ENCODE data around the gene HPN. TPM values are rescaled to one million over a fixed set of nuclear protein-coding genes. Genes with fewer than 3 reads are reported as not detected.

HPN gene
- total and polyA plus RNA-seq, 2 experiments from 2014 or later: 14.0 to 17.4 TPM

DNA sequence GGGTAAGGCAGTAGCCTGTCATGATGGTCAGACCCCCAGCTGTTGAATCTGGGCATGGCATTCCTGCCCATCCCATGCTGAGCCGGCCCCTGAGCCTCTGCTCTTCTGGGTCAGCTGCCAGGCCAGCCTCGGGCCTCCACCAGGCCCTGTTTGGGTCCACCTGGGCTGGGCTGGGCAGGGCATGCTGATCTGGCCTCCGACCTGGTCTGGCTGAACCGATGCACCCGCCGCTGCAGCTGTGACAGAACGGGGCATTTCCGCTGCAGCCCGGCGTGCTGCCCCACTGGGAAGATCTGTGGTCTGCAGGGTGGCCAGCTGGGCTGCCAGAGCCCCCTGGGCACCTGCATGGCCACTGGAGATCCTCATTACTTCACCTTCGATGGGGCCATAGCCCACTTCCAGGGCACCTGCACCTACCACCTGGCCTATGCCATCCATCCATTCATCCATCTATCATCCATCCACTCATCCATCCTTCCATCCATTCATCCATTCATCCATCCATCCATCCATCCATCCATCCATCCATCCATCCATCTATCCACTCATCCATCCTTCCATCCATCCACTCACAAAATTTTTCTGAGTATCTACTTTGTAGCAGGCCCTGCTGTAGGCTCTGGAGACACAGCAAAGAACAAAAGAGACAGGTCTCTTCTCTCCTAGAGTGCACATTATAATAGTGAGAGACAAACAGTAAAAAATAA, 52.6 kb downstream of the HPN start:
- Mint-ChIP-seq H3K4me3 (no peak overlapping the region; the same call in 2 of the 3 replicates), H3K36me3 (ENCODE audit: low read depth) (no peaks in the 10 kb centered on the region), H3K4me1 (peaks cover 14% of the 10 kb centered on the region), H3K27ac (no peak overlapping the region), H3K27me3 (ENCODE audit: insufficient read depth, low read depth, poor library complexity) (peaks cover 2% of the 10 kb centered on the region), H3K9me3 (no peaks in the 10 kb centered on the region)
- TF ChIP-seq, protein P1, sequence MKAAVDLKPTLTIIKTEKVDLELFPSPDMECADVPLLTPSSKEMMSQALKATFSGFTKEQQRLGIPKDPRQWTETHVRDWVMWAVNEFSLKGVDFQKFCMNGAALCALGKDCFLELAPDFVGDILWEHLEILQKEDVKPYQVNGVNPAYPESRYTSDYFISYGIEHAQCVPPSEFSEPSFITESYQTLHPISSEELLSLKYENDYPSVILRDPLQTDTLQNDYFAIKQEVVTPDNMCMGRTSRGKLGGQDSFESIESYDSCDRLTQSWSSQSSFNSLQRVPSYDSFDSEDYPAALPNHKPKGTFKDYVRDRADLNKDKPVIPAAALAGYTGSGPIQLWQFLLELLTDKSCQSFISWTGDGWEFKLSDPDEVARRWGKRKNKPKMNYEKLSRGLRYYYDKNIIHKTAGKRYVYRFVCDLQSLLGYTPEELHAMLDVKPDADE (IDR thresholded peaks at IDR 0.05): no peak
- TF ChIP-seq, protein P2, sequence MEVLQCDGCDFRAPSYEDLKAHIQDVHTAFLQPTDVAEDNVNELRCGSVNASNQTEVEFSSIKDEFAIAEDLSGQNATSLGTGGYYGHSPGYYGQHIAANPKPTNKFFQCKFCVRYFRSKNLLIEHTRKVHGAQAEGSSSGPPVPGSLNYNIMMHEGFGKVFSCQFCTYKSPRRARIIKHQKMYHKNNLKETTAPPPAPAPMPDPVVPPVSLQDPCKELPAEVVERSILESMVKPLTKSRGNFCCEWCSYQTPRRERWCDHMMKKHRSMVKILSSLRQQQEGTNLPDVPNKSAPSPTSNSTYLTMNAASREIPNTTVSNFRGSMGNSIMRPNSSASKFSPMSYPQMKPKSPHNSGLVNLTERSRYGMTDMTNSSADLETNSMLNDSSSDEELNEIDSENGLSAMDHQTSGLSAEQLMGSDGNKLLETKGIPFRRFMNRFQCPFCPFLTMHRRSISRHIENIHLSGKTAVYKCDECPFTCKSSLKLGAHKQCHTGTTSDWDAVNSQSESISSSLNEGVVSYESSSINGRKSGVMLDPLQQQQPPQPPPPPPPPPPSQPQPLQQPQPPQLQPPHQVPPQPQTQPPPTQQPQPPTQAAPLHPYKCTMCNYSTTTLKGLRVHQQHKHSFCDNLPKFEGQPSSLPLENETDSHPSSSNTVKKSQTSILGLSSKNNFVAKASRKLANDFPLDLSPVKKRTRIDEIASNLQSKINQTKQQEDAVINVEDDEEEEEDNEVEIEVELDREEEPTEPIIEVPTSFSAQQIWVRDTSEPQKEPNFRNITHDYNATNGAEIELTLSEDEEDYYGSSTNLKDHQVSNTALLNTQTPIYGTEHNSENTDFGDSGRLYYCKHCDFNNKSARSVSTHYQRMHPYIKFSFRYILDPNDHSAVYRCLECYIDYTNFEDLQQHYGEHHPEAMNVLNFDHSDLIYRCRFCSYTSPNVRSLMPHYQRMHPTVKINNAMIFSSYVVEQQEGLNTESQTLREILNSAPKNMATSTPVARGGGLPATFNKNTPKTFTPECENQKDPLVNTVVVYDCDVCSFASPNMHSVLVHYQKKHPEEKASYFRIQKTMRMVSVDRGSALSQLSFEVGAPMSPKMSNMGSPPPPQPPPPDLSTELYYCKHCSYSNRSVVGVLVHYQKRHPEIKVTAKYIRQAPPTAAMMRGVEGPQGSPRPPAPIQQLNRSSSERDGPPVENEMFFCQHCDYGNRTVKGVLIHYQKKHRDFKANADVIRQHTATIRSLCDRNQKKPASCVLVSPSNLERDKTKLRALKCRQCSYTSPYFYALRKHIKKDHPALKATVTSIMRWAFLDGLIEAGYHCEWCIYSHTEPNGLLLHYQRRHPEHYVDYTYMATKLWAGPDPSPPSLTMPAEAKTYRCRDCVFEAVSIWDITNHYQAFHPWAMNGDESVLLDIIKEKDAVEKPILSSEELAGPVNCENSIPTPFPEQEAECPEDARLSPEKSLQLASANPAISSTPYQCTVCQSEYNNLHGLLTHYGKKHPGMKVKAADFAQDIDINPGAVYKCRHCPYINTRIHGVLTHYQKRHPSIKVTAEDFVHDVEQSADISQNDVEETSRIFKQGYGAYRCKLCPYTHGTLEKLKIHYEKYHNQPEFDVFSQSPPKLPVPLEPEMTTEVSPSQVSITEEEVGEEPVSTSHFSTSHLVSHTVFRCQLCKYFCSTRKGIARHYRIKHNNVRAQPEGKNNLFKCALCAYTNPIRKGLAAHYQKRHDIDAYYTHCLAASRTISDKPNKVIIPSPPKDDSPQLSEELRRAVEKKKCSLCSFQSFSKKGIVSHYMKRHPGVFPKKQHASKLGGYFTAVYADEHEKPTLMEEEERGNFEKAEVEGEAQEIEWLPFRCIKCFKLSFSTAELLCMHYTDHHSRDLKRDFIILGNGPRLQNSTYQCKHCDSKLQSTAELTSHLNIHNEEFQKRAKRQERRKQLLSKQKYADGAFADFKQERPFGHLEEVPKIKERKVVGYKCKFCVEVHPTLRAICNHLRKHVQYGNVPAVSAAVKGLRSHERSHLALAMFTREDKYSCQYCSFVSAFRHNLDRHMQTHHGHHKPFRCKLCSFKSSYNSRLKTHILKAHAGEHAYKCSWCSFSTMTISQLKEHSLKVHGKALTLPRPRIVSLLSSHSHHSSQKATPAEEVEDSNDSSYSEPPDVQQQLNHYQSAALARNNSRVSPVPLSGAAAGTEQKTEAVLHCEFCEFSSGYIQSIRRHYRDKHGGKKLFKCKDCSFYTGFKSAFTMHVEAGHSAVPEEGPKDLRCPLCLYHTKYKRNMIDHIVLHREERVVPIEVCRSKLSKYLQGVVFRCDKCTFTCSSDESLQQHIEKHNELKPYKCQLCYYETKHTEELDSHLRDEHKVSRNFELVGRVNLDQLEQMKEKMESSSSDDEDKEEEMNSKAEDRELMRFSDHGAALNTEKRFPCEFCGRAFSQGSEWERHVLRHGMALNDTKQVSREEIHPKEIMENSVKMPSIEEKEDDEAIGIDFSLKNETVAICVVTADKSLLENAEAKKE (CRISPR knock-in tag; IDR thresholded peaks at IDR 0.05): no peak
- TF ChIP-seq EZH2 (IDR thresholded peaks at IDR 0.05; ENCODE audit: low read depth, unreplicated experiment) (no peak), JUNB (IDR thresholded peaks at IDR 0.05; ENCODE audit: unreplicated experiment) (no peak)
- TF ChIP-seq, protein P3, sequence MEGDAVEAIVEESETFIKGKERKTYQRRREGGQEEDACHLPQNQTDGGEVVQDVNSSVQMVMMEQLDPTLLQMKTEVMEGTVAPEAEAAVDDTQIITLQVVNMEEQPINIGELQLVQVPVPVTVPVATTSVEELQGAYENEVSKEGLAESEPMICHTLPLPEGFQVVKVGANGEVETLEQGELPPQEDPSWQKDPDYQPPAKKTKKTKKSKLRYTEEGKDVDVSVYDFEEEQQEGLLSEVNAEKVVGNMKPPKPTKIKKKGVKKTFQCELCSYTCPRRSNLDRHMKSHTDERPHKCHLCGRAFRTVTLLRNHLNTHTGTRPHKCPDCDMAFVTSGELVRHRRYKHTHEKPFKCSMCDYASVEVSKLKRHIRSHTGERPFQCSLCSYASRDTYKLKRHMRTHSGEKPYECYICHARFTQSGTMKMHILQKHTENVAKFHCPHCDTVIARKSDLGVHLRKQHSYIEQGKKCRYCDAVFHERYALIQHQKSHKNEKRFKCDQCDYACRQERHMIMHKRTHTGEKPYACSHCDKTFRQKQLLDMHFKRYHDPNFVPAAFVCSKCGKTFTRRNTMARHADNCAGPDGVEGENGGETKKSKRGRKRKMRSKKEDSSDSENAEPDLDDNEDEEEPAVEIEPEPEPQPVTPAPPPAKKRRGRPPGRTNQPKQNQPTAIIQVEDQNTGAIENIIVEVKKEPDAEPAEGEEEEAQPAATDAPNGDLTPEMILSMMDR (conservative IDR thresholded peaks at IDR 0.05; ENCODE audit: low read depth in 2 of 2): no peak
- no peak overlapping the region for H3K27ac ChIP-seq (ENCODE audit: low read depth)
- H3K36me3 ChIP-seq (ENCODE audit: insufficient read depth): no peaks in the 10 kb centered on the region
- ATAC-seq (no peak), DNase-seq (ENCODE audit: low spot score) (no peak)
- H3F3A ChIP-seq (replicated peaks; ENCODE audit: low read depth): 0 out of 2 replicates have a peak, but pooled peaks cover 8% of the 10 kb centered on the region
- peaks cover 13% of the 10 kb centered on the region for H3K4me1 ChIP-seq (ENCODE audit: insufficient read depth)
- no peak overlapping the region for H3K4me3 ChIP-seq
- no peaks in the 10 kb centered on the region for H3K9me2 ChIP-seq (ENCODE audit: insufficient read depth)
- H2AFZ ChIP-seq: no peak overlapping the region
- no peak overlapping the region for H3K4me2 ChIP-seq
- H3K27me3 ChIP-seq (ENCODE audit: insufficient read depth): no peaks in the 10 kb centered on the region
- no peaks in the 10 kb centered on the region for H3K79me2 ChIP-seq (replicated peaks; ENCODE audit: insufficient read depth)
- no peaks in the 10 kb centered on the region for H4K20me1 ChIP-seq (replicated peaks; ENCODE audit: insufficient read depth)

Data from GM23338 (cell line).